ENCODE results near the gene CPNE4.

GRCh38 chr3:131743126-131743525, 291.7 kb downstream of the CPNE4 start:
- no peak for TF ChIP-seq EZH2phosphoT487 (IDR thresholded peaks at IDR 0.05; ENCODE audit: borderline replicate concordance)
- no peak for TF ChIP-seq CTCF (conservative IDR thresholded peaks at IDR 0.05; ENCODE audit: low read length)
